Astrocyte (in vitro differentiated cells and primary cell): ENCODE results near the gene FANCI. TPM values are rescaled to one million over a fixed set of nuclear protein-coding genes. Genes with fewer than 3 reads are reported as not detected.

ENCODE experiments used
- DNase-seq: peaks from one replicate; pipeline ENCODE4 v3.0.0-alpha.2; 2010; ENCODE audit warnings: low read depth
- FAIRE-seq: peaks from 2 replicates; lab custom pipeline; 2011; peaks lifted over from hg19 to GRCh38; lab: Jason Lieb, UNC
- H2AFZ ChIP-seq: 2 replicates; pipeline ENCODE4 v1.6.0; 2012; ENCODE audit warnings: low read depth, low read length, inconsistent platforms
- H3K27ac ChIP-seq: 2 replicates; pipeline ENCODE4 v1.5.1; 2011; ENCODE audit warnings: low read depth, low read length, inconsistent platforms
- H3K27me3 ChIP-seq: 2 replicates; pipeline ENCODE4 v1.6.0; 2011; ENCODE audit warnings: low read length, inconsistent platforms; ENCODE audit not compliant: insufficient read depth
- H3K36me3 ChIP-seq: 2 replicates; pipeline ENCODE4 v1.5.1; 2011; ENCODE audit warnings: low read length, inconsistent platforms; ENCODE audit not compliant: insufficient read depth
- H3K4me1 ChIP-seq: 2 replicates; pipeline ENCODE4 v1.5.1; 2011; ENCODE audit warnings: low read length, inconsistent platforms; ENCODE audit not compliant: insufficient read depth
- H3K4me2 ChIP-seq: 2 replicates; pipeline ENCODE4 v1.6.0; 2012; ENCODE audit warnings: low read length, inconsistent platforms
- H3K4me3 ChIP-seq: 2 replicates; pipeline ENCODE4 v1.5.1; 2011; ENCODE audit warnings: low read depth, mild to moderate bottlenecking, low read length, inconsistent platforms; ENCODE audit not compliant: insufficient read depth
- H3K79me2 ChIP-seq: 2 replicates; pipeline ENCODE4 v1.6.0; 2012; ENCODE audit warnings: mild to moderate bottlenecking, low read length, inconsistent platforms; ENCODE audit not compliant: insufficient read depth
- H3K9ac ChIP-seq: 2 replicates; pipeline ENCODE4 v1.6.0; 2012; ENCODE audit warnings: mild to moderate bottlenecking, low read length, inconsistent platforms
- H3K9me3 ChIP-seq: 2 replicates; pipeline ENCODE4 v1.5.1; 2012; ENCODE audit warnings: low read depth, mild to moderate bottlenecking, low read length, inconsistent platforms; ENCODE audit not compliant: insufficient read depth
- H4K20me1 ChIP-seq: 2 replicates; pipeline ENCODE4 v1.6.0; 2012; ENCODE audit warnings: low read length, inconsistent platforms; ENCODE audit not compliant: insufficient read depth
- H3K27ac Mint-ChIP-seq: one replicate; pipeline ENCODE4 v1.8.0; 2021; ENCODE audit warnings: mild to moderate bottlenecking, mixed read lengths; ENCODE audit not compliant: unreplicated experiment
- H3K27me3 Mint-ChIP-seq: one replicate; pipeline ENCODE4 v1.8.0; 2021; ENCODE audit warnings: low read depth, mixed read lengths; ENCODE audit not compliant: unreplicated experiment
- H3K36me3 Mint-ChIP-seq: one replicate; pipeline ENCODE4 v1.8.0; 2021; ENCODE audit warnings: low read depth, mixed read lengths; ENCODE audit not compliant: unreplicated experiment
- H3K4me1 Mint-ChIP-seq: one replicate; pipeline ENCODE4 v1.8.0; 2021; ENCODE audit warnings: low read depth, mixed read lengths; ENCODE audit not compliant: unreplicated experiment
- H3K4me3 Mint-ChIP-seq: one replicate; pipeline ENCODE4 v1.8.0; 2021; ENCODE audit warnings: mild to moderate bottlenecking, moderate library complexity, mixed read lengths; ENCODE audit not compliant: unreplicated experiment
- H3K9me3 Mint-ChIP-seq: one replicate; pipeline ENCODE4 v1.8.0; 2021; ENCODE audit warnings: mild to moderate bottlenecking, mixed read lengths; ENCODE audit not compliant: unreplicated experiment
- EZH2 ChIP-seq: IDR thresholded peaks from 2 replicates; pipeline ENCODE4 v1.6.1; 2012; ENCODE audit warnings: mild to moderate bottlenecking, low read length, inconsistent platforms; ENCODE audit not compliant: insufficient read depth
- total RNA-seq: library from RNA; stranded (reverse); gene quantifications from 2 replicates; pipeline ENCODE4 v1.2.1, GENCODE V29; 2021
- TF ChIP-seq, protein P1 (sequence below): IDR thresholded peaks from 2 replicates; pipeline ENCODE4 v1.5.1; 2011; ENCODE audit warnings: low read depth, mild to moderate bottlenecking, inconsistent platforms, low read length, moderate library complexity; ENCODE audit not compliant: insufficient read depth

Gene FANCI
- total RNA-seq, 1 donor from 2014 or later = 10.6 TPM

- H3K9ac ChIP-seq = no peak overlapping the region
- FAIRE-seq = no peak
- Mint-ChIP-seq H3K36me3 (no peaks in the 10 kb centered on the region), H3K27me3 (peaks cover 77% of the 10 kb centered on the region), H3K4me3 (no peak overlapping the region), H3K4me1 (no peaks in the 10 kb centered on the region), H3K27ac (peak overlapping the region; percentile 53), H3K9me3 (peaks cover 6% of the 10 kb centered on the region)
- no peak overlapping the region for H3K27ac ChIP-seq
- H3K36me3 ChIP-seq = no peaks in the 10 kb centered on the region
- TF ChIP-seq EZH2 = no peak
- TF ChIP-seq, protein P1, sequence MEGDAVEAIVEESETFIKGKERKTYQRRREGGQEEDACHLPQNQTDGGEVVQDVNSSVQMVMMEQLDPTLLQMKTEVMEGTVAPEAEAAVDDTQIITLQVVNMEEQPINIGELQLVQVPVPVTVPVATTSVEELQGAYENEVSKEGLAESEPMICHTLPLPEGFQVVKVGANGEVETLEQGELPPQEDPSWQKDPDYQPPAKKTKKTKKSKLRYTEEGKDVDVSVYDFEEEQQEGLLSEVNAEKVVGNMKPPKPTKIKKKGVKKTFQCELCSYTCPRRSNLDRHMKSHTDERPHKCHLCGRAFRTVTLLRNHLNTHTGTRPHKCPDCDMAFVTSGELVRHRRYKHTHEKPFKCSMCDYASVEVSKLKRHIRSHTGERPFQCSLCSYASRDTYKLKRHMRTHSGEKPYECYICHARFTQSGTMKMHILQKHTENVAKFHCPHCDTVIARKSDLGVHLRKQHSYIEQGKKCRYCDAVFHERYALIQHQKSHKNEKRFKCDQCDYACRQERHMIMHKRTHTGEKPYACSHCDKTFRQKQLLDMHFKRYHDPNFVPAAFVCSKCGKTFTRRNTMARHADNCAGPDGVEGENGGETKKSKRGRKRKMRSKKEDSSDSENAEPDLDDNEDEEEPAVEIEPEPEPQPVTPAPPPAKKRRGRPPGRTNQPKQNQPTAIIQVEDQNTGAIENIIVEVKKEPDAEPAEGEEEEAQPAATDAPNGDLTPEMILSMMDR = no peak
- H3K4me1 ChIP-seq = no peaks in the 10 kb centered on the region
- no peak overlapping the region for H2AFZ ChIP-seq
- H4K20me1 ChIP-seq = peaks cover 9% of the 10 kb centered on the region
- no peak for DNase-seq
- no peak overlapping the region for H3K4me2 ChIP-seq
- H3K4me3 ChIP-seq = no peak overlapping the region
- H3K79me2 ChIP-seq = no peaks in the 10 kb centered on the region
- H3K27me3 ChIP-seq = peaks cover 86% of the 10 kb centered on the region
- H3K9me3 ChIP-seq = no peaks in the 10 kb centered on the region
Observed at GRCh38 chr15:89363133-89363532, 119.4 kb downstream of the FANCI start.

- no peak overlapping the region for H3K27ac Mint-ChIP-seq
- Histone ChIP-seq H3K79me2 (no peaks in the 10 kb centered on the region), H3K9ac (no peak overlapping the region), H3K27ac (no peak overlapping the region), H4K20me1 (peaks cover 12% of the 10 kb centered on the region), H2AFZ (no peak overlapping the region), H3K4me3 (no peak overlapping the region), H3K4me2 (no peak overlapping the region), H3K9me3 (no peaks in the 10 kb centered on the region), H3K4me1 (no peaks in the 10 kb centered on the region), H3K36me3 (no peaks in the 10 kb centered on the region), H3K27me3 (peaks cover 86% of the 10 kb centered on the region)
- peaks cover 6% of the 10 kb centered on the region for H3K9me3 Mint-ChIP-seq
- FAIRE-seq (no peak), DNase-seq (no peak)
- H3K4me3 Mint-ChIP-seq = no peak overlapping the region
- no peak for TF ChIP-seq EZH2
- TF ChIP-seq, protein P1 = no peak
- no peaks in the 10 kb centered on the region for H3K4me1 Mint-ChIP-seq
- peaks cover 72% of the 10 kb centered on the region for H3K27me3 Mint-ChIP-seq
- no peaks in the 10 kb centered on the region for H3K36me3 Mint-ChIP-seq
Observed at GRCh38 chr15:89363770-89364169, 120.0 kb downstream of the FANCI start.

GRCh38 chr15:89364341-89364740 is 120.6 kb downstream of the FANCI start:
- TF ChIP-seq, protein P1 = no peak
- TF ChIP-seq EZH2 = peak; percentile 19
- Histone ChIP-seq H3K4me3 (no peak overlapping the region), H4K20me1 (peaks cover 17% of the 10 kb centered on the region), H3K27ac (no peak overlapping the region), H3K79me2 (no peaks in the 10 kb centered on the region), H3K36me3 (no peaks in the 10 kb centered on the region), H3K4me1 (no peaks in the 10 kb centered on the region), H3K9me3 (no peaks in the 10 kb centered on the region), H3K9ac (no peak overlapping the region), H3K4me2 (no peak overlapping the region), H2AFZ (no peak overlapping the region), H3K27me3 (peaks cover 90% of the 10 kb centered on the region)
- H3K4me3 Mint-ChIP-seq = no peak overlapping the region
- peak overlapping the region; percentile 78 for H3K27ac Mint-ChIP-seq
- peaks cover 77% of the 10 kb centered on the region for H3K27me3 Mint-ChIP-seq
- DNase-seq (no peak), FAIRE-seq (no peak)
- H3K9me3 Mint-ChIP-seq = peaks cover 6% of the 10 kb centered on the region
- H3K4me1 Mint-ChIP-seq = no peaks in the 10 kb centered on the region
- no peaks in the 10 kb centered on the region for H3K36me3 Mint-ChIP-seq
